HG02970 (cell line): Measurements from ENCODE around the gene NEURL2.

Experiments
- ATAC-seq: cut with Tn5 transposase; IDR thresholded peaks from one replicate; pipeline ENCODE4 v1.9.1; 2021; ENCODE audit warnings: mild to moderate bottlenecking, moderate library complexity, moderate number of reproducible peaks; ENCODE audit not compliant: unreplicated experiment, low FRiP score

Gene NEURL2

GRCh38 chr20:45848969-45849582 is 41.9 kb downstream of the NEURL2 start:
- no peak for ATAC-seq

GRCh38 chr20:45848421-45848820 is 42.6 kb downstream of the NEURL2 start:
- no peak for ATAC-seq

- ATAC-seq: no peak
Measured at GRCh38 chr20:45845452-45845851, 45.6 kb downstream of the NEURL2 start.

- ATAC-seq: no peak
Measured at GRCh38 chr20:45843506-45843905, 47.5 kb downstream of the NEURL2 start.

- ATAC-seq: no peak
Measured at GRCh38 chr20:45842169-45842812, 48.7 kb downstream of the NEURL2 start.

GRCh38 chr20:45841407-45842129 is 49.4 kb downstream of the NEURL2 start:
- no peak for ATAC-seq

- ATAC-seq: no peak
Measured at GRCh38 chr20:45840700-45841198, 50.3 kb downstream of the NEURL2 start.
